Measurements from ENCODE around the gene PDE7B.

Gene PDE7B

DNA sequence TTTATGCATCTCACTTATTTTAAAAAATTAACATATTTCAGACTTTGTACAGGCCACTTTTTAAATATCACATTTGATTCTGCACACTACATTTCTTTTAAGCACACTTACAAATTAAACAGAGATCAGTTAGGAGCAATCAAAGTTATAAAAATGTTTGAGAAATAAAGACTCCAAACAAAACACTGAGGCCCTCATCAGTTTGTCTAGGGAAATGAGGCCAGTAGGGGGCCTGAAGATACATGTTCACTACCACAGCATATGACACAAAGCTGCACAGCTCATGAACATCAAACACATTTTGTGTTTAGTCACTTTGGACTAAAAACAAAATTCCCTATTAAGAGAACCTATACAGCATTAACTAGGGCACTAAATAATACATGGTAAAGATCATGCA is 180.5 kb downstream of the PDE7B start:
- DNase-seq (no peak), ATAC-seq (no peak)

DNA sequence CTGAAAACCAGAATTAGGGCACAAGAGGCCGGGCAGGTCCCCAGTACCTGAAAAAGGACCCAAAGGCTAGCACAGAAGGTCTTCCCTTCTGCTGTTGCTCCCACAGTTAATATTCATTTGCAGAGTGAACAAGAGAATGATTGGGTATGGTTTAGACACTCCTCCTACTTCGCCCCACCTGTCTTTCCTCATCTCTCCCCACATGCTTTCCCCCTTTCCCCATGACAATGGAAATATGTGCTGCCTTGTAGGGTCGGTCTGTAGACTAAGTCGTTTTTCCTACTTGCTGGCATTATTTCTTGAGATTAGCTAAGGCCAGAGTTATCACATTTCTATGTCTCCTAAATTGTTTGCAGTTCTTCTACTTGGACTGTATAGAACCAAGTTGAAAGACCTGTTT is 181.9 kb downstream of the PDE7B start:
- ATAC-seq: no peak
- no peak for DNase-seq

DNA sequence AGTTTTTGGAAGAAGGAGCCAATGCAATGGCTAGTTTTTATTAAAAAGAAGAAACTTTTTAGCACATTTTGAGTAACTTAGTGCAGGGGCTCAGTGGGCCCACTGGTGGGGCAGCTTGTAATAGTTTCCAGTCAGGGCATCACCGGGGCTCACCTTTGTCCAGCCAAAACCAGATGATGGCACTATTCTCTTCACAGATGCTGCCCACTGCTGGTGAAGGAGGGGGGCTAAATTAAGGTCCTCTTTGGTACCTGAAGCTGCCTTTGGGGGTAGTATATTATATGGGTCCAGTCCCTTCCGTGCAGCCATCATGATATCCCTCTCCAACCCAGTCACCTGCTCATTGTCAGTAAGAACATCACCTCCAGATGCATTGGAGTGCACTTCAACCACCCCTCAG is 182.9 kb downstream of the PDE7B start:
- DNase-seq: no peak
- ATAC-seq: no peak

DNA sequence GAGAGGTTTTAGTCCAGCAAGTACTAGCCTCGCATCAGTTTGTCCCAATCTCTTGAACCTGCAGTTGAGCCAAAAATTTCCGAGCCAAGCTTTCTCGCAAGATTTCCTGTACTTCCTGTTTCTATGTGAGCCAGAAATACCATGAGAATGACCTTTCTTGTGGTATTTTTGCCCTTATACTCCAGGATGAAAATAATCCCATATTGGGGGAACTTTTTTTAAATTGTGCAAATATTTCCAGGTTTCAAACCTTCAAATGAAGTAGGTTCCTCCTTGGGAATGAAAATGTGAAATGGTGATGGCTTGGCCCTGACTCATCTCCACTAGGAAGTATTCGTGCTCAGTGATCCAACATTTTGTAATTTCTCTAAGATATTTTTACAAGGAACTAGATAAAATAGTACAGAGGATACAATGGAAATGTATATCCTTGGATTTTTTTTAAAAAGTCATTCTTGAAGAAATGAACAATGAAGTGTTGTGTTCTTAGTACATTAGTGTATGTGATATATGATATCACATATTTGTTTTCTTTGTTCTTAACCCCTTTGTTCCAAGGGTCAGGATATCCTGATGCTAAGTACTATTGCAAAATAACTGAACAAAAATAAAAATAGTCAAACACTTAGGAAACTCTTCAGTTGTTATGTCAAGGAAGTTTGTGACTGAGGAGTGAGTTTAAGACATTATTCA is 184.0 kb downstream of the PDE7B start:
- DNase-seq (no peak), ATAC-seq (no peak)

DNA sequence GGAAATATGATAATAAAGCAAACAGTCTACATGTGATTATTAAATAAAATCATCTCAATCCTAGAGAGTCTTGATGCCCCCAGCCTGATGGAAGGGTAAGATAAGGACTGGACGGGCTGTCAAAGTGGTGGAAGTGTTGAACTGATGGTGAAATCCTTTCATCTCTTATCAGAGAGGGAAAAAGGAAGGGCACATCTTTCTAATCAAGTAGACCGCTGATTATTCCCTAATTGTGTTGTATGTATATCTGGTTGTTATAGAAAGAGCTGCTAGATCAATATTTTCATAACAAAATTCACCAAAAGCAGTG is 184.5 kb downstream of the PDE7B start:
- ATAC-seq (no peak), DNase-seq (no peak)

DNA sequence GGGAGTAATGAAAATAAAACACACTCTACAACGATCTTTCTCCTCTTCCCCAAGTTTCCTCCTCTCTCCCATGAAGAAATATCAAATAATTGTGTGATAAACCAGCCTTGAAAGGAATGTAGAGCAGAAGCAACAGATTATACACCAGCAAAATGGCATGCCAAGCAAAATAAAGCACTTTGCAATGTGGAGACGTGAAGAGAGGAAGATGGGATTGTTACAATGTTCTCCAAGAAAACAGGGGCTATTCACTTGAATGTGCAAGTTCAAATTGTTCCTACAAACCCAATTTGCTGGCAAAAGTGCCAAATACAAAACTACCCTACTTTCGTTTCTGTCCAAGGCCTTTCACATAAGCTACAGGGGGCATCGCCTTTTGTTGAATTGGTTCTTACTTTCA is 185.1 kb downstream of the PDE7B start:
- DNase-seq (no peak), ATAC-seq (no peak)

DNA sequence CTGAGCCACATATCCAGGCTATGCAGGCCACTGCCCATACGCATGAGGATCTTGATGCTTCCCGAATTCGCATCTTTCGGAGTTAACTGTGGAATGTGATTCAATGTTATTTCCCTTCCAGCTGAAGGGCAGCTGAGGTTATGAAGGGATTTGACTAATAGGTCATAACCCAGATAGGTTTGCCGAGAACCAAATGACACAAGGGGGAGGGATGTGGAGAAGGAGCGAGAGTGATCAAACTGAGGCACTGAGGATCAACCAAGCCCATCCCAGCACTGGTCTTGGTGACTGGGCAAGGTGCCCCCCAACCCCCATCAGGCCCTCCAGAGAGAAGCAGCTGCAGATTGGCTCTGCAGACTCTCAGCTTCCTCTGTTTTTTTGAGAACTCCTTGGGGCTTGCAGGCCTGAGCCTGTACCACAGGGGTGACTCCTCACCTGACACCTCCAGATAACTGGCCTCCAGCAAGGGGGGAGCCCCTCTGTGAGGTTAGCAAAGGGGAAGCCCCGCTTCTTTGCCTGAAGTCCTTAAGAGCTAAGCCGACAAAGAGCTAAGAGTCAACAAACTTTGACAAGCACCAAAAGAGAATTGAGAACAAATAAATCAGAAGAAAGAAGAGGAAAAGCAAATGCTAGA is 185.9 kb downstream of the PDE7B start:
- peak; percentile 93 for ATAC-seq
- DNase-seq: peak; percentile 36

DNA sequence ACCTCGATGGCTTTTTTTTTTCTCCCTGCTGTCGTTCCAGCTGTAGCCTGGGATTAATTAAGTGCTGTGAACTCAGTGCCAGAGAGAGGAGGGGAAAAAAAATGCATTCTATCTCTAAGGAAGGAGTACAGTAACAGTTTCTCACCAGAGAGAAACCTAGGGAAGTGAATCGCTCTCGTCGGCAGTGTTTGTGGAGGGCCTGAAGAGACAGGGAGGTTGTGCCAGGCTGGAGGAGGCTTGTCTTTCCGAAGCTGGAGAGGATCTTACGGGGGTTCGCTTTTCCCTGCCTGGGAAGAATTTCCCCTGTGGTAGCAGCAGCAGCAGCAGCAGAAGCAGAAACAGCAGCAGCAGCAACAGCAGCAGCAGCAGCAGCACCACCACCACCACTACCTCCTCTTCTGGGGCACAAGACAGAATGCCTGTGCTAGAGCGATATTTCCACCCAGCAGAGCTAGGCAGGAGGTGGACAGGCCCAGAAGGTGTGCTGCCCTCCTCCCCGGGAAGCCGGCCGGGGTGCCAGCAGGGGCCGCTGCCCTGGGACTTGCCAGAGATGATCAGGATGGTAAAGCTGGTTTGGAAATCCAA is 186.5 kb downstream of the PDE7B start:
- ATAC-seq (no peak), DNase-seq (no peak)

DNA sequence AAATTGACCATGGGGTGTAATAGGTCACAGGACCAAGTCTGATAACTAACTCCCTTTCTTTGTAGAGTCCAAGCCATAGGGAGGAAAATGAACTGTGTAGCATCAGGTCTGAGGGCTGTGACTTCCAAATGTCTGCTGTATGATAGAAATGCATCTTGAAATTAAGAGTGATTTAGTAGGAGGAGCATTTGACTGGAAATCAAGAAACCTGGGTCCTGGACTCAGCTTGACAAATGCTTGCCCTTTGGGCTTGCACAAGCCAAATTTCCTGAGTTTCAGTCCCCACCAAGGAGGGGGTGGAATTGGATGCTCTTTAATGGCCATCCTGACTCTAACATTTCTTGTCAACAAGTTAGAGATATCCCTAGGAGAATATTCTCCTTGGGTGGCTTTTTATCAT is 187.0 kb downstream of the PDE7B start:
- ATAC-seq (no peak), DNase-seq (no peak)

DNA sequence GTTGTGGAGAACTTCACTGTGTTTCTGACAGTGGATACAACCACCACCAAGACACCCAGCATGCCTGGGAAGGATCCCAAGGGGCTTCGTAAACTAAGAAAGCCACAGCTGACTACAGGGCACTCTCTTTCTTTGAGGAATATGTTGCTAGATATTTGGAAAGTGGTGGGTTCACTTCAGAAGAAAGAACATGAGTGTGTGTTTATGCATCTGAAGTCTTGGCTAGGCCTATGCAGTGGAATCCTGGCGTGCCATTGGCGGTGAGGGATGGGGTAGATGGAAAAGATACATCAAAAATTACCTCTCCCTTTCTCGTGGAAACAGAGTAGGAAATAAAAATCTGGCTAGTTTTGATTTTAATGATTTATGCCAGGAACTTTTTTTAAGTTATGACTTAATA is 187.7 kb downstream of the PDE7B start:
- DNase-seq (no peak), ATAC-seq (no peak)

DNA sequence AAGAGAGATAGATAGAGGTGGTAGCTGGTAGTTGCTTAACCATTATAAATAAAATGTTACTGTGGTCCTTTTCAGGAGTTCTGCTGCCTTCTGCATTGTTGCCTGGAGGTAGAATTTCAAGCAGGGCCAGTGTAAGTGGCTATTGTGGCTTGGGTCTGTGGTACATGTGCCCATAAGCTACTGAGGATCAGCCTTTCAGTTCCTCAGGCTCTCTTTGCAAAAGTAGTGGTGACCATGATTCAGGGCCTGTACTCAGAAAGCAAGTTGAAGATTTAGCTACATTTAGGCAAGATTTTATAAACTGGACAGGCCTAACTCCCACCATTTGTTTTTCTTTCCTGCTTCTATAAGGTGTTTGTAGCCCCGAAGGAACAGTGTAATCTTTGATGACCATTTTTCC is 199.0 kb downstream of the PDE7B start:
- ATAC-seq: no peak
- DNase-seq: no peak

DNA sequence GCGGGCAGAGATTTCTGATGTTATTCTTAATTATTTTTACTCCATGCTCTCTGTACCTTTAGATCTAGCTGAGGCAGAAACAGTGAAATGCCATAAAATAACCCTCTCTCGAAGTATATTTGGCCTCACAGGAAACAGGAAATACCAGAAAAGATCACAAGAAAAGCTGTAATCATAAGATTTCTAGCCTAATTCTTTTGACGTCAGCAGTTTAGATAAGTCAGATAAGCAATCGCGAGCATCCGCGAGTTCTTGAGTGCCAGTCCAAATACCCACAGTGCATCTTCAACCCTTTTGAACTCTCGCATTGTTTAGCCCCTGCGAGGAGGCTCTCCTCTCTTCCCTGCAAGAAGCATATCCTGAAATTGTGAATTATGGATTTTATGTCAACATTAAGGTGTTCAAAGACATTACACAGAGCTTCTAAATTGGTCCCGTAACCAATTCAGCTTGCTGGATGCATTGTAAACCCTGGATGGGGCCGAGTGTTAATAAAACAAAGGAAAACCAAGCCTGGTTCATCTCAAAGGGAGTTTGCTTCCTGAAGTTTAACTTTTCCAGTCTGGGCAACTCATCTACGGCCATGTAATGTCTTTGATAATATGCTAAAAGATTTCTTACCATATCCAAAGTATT is 199.8 kb downstream of the PDE7B start:
- no peak for ATAC-seq
- no peak for DNase-seq

DNA sequence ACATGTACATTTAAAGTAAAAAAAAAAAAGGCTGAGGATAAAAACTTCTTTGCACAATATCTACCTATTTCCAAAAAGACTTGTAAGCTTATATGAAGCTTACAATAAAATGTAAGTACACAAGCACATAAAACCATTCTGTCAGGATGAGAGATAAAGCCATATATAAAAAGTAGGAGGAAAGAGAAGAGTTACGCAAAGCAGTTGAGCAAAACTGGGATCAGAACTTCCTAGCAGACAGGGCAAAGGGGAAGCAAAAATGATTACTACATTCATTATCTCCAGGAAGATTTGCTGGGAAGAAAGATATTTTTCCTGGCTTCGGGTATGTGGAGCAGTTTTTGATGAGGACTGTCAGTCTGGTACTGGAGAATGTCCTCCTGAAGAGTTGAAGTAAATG is 200.5 kb downstream of the PDE7B start:
- DNase-seq (no peak), ATAC-seq (no peak)

DNA sequence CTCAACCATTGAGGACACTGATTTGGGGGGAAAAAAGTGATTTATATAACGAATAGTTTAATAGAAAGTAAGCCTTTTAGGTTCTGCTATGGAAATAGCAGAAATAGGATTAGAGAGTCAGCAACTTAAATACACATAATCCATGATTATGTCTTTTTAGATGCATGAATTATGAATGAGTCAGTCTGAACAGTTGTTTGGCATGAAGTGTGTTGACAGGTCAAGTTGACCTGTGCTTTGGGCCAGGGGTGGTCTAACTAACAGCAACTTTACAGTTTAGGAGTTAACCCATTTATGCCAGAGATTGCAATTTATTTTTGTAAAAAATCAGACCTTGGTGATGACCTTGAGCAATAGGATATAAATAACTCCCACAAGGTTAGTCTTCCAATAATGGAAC is 207.4 kb downstream of the PDE7B start:
- no peak for ATAC-seq

DNA sequence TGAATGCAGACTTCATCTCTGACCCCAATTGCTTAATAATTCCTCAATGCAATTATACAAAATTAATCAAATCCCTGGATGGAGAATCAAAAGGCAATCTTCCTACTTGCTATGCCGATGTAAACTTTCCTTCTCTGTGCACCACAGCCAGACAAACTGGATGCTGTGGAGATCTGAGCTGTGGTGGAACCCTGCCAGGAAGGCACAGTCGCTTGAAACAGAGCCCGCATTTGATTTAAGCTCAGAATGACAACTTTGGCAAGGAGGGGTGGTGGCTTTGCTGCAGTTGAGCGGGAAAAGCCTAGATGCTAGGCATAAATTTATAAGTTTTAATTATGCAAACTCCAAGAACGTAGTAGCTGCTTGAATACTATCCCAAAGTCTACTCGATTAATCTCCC is 207.8 kb downstream of the PDE7B start:
- ATAC-seq (no peak), DNase-seq (no peak)

More for the DNA sequence above, 207.4 kb downstream of the PDE7B start:
- no peak for DNase-seq

DNA sequence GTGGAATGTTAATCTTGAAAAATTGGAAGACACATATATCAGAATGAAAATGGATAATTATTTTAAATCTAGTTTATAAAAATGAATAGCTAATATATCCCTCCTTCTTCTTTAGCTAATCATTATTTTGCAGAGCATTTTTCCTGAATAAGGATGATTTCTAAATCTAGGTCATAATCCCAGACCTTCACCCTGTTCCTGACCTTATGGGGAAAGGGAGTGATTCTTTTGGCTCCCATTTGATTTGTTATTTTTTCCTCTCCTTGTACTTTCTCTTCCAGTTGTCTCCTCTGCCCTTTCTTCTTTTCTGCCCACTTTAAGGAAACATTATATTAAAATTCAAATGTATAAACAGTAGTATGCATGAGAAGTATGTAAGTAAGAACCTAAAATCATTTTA is 208.6 kb downstream of the PDE7B start:
- DNase-seq (no peak), ATAC-seq (no peak)

DNA sequence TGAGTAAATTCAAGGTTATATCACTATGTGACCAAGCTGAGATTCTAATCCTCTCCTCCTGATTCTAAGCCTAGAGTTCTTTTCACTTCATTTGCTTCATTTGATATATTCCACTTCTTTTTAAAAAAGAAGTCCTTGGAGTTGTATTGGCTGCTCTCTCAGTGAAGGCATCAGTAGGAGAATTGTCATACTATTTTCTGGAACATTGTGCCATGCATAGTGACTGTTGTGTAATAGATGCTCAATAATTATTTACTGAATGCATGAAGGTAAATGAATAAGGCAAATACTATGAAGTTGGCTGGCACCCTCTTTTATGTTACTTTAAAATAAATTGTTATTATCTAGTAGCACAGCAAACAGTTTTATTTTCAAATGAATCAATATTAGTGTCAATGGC is 209.3 kb downstream of the PDE7B start:
- ATAC-seq (no peak), DNase-seq (no peak)

DNA sequence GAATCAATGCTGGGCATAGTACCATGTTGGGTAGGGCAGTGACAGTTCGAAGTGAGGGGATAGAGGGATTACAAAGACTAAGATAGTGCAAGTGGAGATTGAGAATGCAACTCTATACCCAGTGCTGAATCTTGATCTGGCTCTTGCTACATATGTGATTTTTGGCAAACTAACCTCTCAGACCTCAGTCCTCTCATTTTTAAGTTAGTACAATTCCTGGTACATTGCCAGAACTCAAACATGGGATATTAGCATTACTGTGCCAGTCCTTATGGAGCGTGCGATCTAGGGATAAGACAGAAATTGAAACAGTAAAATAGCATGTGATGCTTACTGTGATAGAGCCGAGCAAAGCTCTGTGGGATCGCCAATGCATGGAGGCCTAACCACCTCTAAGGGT is 210.2 kb downstream of the PDE7B start:
- ATAC-seq: no peak
- DNase-seq: no peak

DNA sequence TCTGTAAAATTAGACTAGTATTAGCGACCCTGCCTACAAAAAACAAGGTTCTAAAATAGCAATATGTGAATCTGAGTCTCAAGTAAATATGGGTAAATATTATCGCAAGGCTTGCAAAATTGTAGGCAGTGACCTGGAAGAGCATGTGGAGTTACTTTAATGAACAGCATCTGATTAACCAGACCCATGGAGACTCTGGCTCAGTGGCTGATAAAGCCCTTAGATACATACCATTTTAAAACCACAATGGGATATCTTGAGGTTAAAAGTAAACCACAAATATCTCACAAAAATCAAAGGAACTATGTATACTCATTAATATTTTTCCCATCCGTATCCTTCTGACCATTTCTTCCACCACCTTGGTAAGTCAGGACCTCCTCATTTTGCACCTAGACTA is 211.6 kb downstream of the PDE7B start:
- DNase-seq (no peak), ATAC-seq (no peak)

DNA sequence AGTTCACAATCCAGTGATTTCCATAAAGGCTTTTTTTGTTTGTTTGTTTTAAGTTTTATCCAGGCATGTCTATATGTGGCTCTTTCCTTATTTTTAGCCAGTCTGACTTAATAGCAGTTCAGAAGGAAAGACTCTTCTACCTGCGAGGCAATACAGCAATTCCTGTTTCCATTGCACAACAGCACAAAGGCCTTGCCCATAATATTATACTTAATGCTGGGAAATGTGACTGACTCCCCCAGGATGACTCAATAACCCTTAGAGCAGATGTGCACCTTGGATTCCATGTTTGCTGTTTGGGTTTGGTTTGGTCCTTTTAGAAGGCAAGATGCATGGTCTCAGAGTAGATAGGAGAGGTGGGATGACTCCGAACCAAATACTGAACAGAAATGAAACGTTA is 214.5 kb downstream of the PDE7B start:
- ATAC-seq (no peak), DNase-seq (no peak)

DNA sequence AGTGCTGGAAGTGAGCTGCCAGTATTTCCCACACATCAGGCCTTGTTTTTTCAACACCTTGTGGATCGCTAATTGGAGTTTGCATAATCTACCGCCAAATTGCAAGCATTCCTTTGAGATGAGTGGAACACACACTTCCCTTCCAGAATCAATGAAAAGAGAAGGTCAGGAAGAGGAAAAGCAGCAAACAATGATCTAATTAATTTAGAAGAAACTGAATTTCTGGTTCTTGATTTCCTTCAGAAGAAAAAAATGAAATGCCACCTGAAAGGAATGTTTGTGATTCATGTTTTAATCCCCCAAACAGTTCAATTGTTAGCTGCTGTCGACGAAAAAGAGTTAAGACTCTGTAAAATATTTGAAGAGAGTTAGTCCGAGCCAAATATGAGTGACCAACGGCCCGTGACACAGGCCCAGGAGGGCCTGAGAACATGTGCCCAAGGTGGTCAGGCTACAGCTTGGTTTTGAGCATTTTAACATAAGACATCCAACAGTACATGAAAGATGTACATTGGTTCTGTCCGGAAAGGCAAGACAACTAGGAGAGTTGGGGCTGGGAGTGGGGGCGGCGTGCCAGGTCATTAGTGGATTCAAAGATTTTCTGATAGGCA is 216.3 kb downstream of the PDE7B start:
- ATAC-seq (no peak), DNase-seq (no peak)

DNA sequence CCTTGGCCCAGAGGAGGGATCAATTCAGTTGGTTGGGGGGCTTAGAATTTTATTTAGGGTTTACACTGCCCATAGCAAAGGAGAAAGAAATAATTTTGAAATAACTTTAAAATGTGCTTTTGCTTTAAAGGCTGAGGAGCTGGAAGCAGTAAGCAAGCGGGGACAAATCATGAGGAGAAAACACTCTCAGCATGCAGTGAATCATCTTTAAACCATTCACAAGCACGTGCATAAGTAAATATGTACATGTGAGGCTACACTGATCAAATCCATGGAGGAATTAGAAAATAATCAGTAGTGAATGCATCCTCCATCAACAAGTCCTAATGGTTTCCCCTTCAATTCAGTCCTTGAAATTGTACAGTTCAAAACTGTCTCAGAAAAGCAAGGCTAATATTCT is 217.6 kb downstream of the PDE7B start:
- ATAC-seq (no peak), DNase-seq (no peak)

DNA sequence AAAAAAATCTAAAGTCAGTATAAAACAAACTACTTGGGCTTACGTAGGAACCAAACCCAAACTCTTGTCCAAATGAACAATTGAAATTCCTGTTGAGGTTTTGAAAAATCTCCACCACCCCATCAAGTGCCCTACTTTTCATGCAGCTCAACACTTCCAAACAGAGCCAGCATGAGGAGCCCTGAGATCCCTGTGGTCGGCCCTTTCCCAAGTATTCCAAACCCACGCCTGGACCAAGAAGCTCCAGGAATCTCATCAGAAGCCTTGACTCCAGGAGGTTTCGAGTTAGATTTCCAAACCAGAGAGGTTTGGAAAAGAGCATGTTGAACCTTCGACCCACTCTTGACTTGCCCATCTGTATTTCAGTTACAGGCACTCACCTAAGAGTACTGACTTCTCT is 219.3 kb downstream of the PDE7B start:
- ATAC-seq (no peak), DNase-seq (no peak)

Measured in stimulated activated naive CD8-positive, alpha-beta T cell treated with anti-CD3 and anti-CD28 coated beads, Interleukin-15, Interleukin-2, amounts not matched to agents 100 U/mL and 50 U/mL, for 24 hours (primary cell).